Measurements from ENCODE around the gene MRPS30. TPM values are rescaled to one million over a fixed set of nuclear protein-coding genes. Genes with fewer than 3 reads are reported as not detected.

The MRPS30 gene
- total RNA-seq, 1 experiment from 2014 or later, result 101 TPM

DNA sequence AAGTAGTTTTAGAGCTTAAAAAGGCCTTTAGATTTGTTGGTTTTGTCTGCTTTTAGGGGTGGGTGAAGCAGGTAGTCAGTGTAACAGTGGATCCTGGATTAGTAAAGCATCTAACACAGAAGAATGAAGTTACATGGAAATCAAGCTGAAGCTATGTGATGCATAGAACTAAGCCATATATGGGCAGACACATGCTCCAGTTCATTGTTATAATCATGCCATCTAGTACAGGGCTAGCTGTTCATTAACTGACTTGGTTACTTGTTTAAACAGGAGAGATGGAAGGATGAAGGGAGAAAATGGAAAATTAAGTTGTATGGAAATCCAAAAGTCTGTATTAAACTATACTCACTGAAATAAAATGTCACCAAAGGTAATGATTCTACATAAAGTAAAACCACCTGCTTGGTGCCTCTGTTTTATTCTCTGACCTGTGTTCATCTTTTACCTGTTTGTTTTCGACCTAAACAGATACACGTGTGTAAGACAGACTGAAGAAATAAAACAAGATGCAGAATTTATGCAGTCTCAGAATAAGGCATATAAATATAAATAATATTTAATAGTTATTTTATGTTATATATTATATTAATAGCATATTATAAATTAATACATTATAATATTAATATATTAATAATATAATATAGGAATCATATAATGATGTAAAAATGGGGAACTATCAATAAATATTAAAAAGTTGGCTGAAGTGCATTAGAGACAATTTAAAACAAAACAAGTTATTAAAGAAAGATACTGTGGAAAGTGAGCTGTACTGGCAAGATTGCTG lies 33.9 kb downstream of the MRPS30 start:
- ATAC-seq (no peak), DNase-seq (ENCODE audit: low read depth, low spot score) (no peak)
- intact Hi-C loops (cut with micrococcal nuclease), result no loop called here
- H3K9ac ChIP-seq (ENCODE audit: low read length), result no peak overlapping the region
- no peaks in the 10 kb centered on the region for H3K9me2 ChIP-seq (ENCODE audit: insufficient read depth)
- ChIA-PET CTCF (no interaction called here), RAD21 (ENCODE audit: low non-redundant PET in 1 of 2, low total read pairs in 2 of 2, uncharacterized antibody in 2 of 2, unreplicated experiment in 2 of 2) (no interaction called here), POLR2A (no interaction called here)
- peaks cover 0 to 4% of the 10 kb centered on the region in 2 experiments; a peak in 1 of 4 replicates for H3K9me3 ChIP-seq (ENCODE audit: control insufficient read depth in 1 of 2, insufficient read depth in 1 of 2, low read depth in 1 of 2, low read length in 2 of 2)
- H3K36me3 ChIP-seq (ENCODE audit: control insufficient read depth in 1 of 2, insufficient read depth in 2 of 2, low read length in 2 of 2), result no peaks in the 10 kb centered on the region
- H3K4me3 ChIP-seq (replicated peaks in 1 of 2; ENCODE audit: low read depth in 1 of 2, low read length in 2 of 2), result no peak overlapping the region
- no peak for TF ChIP-seq RAD21 (IDR thresholded peaks at IDR 0.05; ENCODE audit: low read depth)
- no peak for TF ChIP-seq EGR1 (IDR thresholded peaks at IDR 0.05; ENCODE audit: low read depth)
- TF ChIP-seq, protein P1, sequence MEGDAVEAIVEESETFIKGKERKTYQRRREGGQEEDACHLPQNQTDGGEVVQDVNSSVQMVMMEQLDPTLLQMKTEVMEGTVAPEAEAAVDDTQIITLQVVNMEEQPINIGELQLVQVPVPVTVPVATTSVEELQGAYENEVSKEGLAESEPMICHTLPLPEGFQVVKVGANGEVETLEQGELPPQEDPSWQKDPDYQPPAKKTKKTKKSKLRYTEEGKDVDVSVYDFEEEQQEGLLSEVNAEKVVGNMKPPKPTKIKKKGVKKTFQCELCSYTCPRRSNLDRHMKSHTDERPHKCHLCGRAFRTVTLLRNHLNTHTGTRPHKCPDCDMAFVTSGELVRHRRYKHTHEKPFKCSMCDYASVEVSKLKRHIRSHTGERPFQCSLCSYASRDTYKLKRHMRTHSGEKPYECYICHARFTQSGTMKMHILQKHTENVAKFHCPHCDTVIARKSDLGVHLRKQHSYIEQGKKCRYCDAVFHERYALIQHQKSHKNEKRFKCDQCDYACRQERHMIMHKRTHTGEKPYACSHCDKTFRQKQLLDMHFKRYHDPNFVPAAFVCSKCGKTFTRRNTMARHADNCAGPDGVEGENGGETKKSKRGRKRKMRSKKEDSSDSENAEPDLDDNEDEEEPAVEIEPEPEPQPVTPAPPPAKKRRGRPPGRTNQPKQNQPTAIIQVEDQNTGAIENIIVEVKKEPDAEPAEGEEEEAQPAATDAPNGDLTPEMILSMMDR (IDR thresholded peaks at IDR 0.05 in 2 of 3, conservative IDR thresholded peaks at IDR 0.05 in 1 of 3; ENCODE audit: borderline replicate concordance in 1 of 3, insufficient read depth in 1 of 3, low read depth in 2 of 3, low read length in 2 of 3), result no peak
- TF ChIP-seq ELF1 (IDR thresholded peaks at IDR 0.05; ENCODE audit: borderline replicate concordance, low read depth), result no peak
- no peak for TF ChIP-seq POLR2A (IDR thresholded peaks at IDR 0.05; ENCODE audit: borderline replicate concordance, extremely low read depth, insufficient read depth, insufficient read length)
- TF ChIP-seq, protein P2, sequence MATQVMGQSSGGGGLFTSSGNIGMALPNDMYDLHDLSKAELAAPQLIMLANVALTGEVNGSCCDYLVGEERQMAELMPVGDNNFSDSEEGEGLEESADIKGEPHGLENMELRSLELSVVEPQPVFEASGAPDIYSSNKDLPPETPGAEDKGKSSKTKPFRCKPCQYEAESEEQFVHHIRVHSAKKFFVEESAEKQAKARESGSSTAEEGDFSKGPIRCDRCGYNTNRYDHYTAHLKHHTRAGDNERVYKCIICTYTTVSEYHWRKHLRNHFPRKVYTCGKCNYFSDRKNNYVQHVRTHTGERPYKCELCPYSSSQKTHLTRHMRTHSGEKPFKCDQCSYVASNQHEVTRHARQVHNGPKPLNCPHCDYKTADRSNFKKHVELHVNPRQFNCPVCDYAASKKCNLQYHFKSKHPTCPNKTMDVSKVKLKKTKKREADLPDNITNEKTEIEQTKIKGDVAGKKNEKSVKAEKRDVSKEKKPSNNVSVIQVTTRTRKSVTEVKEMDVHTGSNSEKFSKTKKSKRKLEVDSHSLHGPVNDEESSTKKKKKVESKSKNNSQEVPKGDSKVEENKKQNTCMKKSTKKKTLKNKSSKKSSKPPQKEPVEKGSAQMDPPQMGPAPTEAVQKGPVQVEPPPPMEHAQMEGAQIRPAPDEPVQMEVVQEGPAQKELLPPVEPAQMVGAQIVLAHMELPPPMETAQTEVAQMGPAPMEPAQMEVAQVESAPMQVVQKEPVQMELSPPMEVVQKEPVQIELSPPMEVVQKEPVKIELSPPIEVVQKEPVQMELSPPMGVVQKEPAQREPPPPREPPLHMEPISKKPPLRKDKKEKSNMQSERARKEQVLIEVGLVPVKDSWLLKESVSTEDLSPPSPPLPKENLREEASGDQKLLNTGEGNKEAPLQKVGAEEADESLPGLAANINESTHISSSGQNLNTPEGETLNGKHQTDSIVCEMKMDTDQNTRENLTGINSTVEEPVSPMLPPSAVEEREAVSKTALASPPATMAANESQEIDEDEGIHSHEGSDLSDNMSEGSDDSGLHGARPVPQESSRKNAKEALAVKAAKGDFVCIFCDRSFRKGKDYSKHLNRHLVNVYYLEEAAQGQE (IDR thresholded peaks at IDR 0.05; ENCODE audit: low read depth), result no peak
- TF ChIP-seq SRF (IDR thresholded peaks at IDR 0.05; ENCODE audit: low read depth), result no peak
- TF ChIP-seq, protein P3, sequence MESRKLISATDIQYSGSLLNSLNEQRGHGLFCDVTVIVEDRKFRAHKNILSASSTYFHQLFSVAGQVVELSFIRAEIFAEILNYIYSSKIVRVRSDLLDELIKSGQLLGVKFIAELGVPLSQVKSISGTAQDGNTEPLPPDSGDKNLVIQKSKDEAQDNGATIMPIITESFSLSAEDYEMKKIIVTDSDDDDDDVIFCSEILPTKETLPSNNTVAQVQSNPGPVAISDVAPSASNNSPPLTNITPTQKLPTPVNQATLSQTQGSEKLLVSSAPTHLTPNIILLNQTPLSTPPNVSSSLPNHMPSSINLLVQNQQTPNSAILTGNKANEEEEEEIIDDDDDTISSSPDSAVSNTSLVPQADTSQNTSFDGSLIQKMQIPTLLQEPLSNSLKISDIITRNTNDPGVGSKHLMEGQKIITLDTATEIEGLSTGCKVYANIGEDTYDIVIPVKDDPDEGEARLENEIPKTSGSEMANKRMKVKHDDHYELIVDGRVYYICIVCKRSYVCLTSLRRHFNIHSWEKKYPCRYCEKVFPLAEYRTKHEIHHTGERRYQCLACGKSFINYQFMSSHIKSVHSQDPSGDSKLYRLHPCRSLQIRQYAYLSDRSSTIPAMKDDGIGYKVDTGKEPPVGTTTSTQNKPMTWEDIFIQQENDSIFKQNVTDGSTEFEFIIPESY (IDR thresholded peaks at IDR 0.05; ENCODE audit: extremely low read depth, insufficient replicate concordance, low read length), result no peak
- TF ChIP-seq SIN3A (IDR thresholded peaks at IDR 0.05; ENCODE audit: low read depth), result no peak
- no peak for TF ChIP-seq FOSL1 (IDR thresholded peaks at IDR 0.05; ENCODE audit: low read depth)
- no peak for TF ChIP-seq CEBPB (IDR thresholded peaks at IDR 0.05; ENCODE audit: low read depth)
- TF ChIP-seq, protein P4, sequence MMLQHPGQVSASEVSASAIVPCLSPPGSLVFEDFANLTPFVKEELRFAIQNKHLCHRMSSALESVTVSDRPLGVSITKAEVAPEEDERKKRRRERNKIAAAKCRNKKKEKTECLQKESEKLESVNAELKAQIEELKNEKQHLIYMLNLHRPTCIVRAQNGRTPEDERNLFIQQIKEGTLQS (IDR thresholded peaks at IDR 0.05), result no peak
- no peak for TF ChIP-seq EZH2 (IDR thresholded peaks at IDR 0.05)
- TF ChIP-seq EZH2phosphoT487 (IDR thresholded peaks at IDR 0.05; ENCODE audit: borderline replicate concordance), result no peak
- TF ChIP-seq, protein P5, sequence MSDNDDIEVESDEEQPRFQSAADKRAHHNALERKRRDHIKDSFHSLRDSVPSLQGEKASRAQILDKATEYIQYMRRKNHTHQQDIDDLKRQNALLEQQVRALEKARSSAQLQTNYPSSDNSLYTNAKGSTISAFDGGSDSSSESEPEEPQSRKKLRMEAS (IDR thresholded peaks at IDR 0.05), result no peak
- TF ChIP-seq ZFX (IDR thresholded peaks at IDR 0.05), result no peak
- TF ChIP-seq ZNF274 (IDR thresholded peaks at IDR 0.05; ENCODE audit: low read depth, low read length), result no peak
- H4K20me1 ChIP-seq (ENCODE audit: insufficient read depth), result no peaks in the 10 kb centered on the region
- no peak overlapping the region for H3K4me2 ChIP-seq (ENCODE audit: low read length)
- no peaks in the 10 kb centered on the region for H3K4me1 ChIP-seq (ENCODE audit: control insufficient read depth in 1 of 2, insufficient read depth in 2 of 2, low read length in 2 of 2)
- no peaks in the 10 kb centered on the region for H3K27me3 ChIP-seq (ENCODE audit: insufficient read depth, low read length)
- H2AFZ ChIP-seq (ENCODE audit: low read depth, low read length, poor library complexity, severe bottlenecking), result no peak overlapping the region
- no TSS peak for BruUV-seq (replicated peaks)
- H3K79me2 ChIP-seq (ENCODE audit: insufficient read depth, low read length), result no peaks in the 10 kb centered on the region
- H3K27ac ChIP-seq (ENCODE audit: low read depth, low read length), result no peak overlapping the region

Data from HCT116 (cell line).